Fibroblast of lung (primary cell): ENCODE measurements around the gene TGDS.

ENCODE experiments used
- CTCF ChIP-seq, 2 donors: IDR thresholded peaks in 1 of 2; conservative IDR thresholded peaks in 1 of 2; 1 replicate in 1 of 2; 2 replicates in 1 of 2; pipeline ENCODE4 v1.5.1; 2011 to 2012; ENCODE audit warnings: low read length in 2 of 2, control low read depth in 1 of 2, inconsistent platforms in 1 of 2, low read depth in 1 of 2, mild to moderate bottlenecking in 1 of 2
- EZH2 ChIP-seq: IDR thresholded peaks from 2 replicates; pipeline ENCODE4 v1.5.1; 2012; ENCODE audit warnings: low read length, control low read depth, mild to moderate bottlenecking; ENCODE audit errors: missing control alignments

GRCh38 chr13:94641409-94641941 is 45.5 kb upstream of the TGDS start:
- no peak for TF ChIP-seq CTCF (conservative IDR thresholded peaks at IDR 0.05 in 1 of 2, IDR thresholded peaks at IDR 0.05 in 1 of 2; ENCODE audit: low read depth in 1 of 2, low read length in 2 of 2)
- TF ChIP-seq EZH2: no peak
